Measurements from ENCODE around the gene TMEM40. TPM values are rescaled to one million over a fixed set of nuclear protein-coding genes. Genes with fewer than 3 reads are reported as not detected.

Gene TMEM40
- polyA plus RNA-seq, 1 of the 3 experiments (the other 2 are of a cell fraction): 0.05 TPM

DNA sequence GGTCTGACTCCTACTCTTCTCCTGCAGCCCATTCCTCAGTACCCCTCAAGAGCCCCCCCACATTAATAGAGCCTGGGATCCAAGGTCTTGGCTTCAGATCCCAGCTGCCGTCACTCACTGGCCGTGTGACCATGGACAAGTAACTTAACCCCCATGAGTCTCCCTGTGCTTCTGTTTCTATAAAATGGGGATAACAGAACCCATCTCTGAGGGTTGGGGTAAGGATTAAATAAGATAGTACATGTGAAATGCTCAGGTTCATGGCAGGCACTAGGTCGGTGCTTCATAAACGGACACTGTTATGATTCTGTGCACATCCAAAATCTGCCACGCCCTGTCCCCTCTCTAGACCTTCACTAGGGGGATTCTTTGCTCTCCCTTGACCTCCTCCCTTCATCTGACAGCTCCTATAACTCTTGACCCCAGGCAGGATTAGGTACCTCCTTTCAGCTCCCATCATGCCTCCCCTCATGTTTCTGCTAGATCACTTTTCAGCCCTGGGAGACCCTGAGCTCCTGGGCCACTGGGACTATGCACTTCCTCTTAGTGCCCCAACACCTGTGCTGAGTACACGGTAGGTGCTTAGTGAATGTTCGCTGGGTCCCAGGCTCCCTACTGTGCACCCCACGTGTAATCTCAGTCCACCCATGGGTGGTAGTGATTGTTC is 39.0 kb upstream of the TMEM40 start:
- Histone ChIP-seq H3K9ac (no peak overlapping the region), H3K4me2 (no peak overlapping the region), H3K9me2 (no peaks in the 10 kb centered on the region), H3K36me3 (replicated peaks in 1 of 2; ENCODE audit: control insufficient read depth in 1 of 2, insufficient read depth in 2 of 2, low read length in 1 of 2) (no peaks in the 10 kb centered on the region), H3K9me3 (no peaks in the 10 kb centered on the region), H3K79me2 (ENCODE audit: insufficient read depth) (no peaks in the 10 kb centered on the region), H2AFZ (ENCODE audit: low read depth) (no peak overlapping the region), H3K4me1 (ENCODE audit: control insufficient read depth in 1 of 2, insufficient read depth in 2 of 2, low read depth in 1 of 2, low read length in 1 of 2) (peaks cover 0 to 5% of the 10 kb centered on the region in 2 experiments; a peak in 2 of 4 replicates), H3K27me3 (ENCODE audit: insufficient read depth) (no peaks in the 10 kb centered on the region), H4K20me1 (ENCODE audit: insufficient read depth) (no peaks in the 10 kb centered on the region), H3K27ac (ENCODE audit: low read depth in 2 of 2, low read length in 1 of 2) (no peak overlapping the region), H3F3A (replicated peaks; ENCODE audit: insufficient read depth) (peaks cover 3% of the 10 kb centered on the region), H3K4me3 (ENCODE audit: low read depth in 2 of 2, low read length in 1 of 2) (no peak overlapping the region)
- ChIA-PET POLR2A (interaction anchor here (1.0 kb wide), 1 partner anchor 12 kb away, joined by 3 read pairs; no protein-coding TSS in a partner anchor), CTCF (interaction anchor here (0.6 to 2.2 kb wide), 6 partner anchors 12 to 295 kb away, joined by 3 to 11 read pairs (median 4); no protein-coding TSS in a partner anchor)
- TF ChIP-seq JUND (IDR thresholded peaks at IDR 0.05) (no peak), MEF2A (IDR thresholded peaks at IDR 0.05; ENCODE audit: borderline replicate concordance, low read depth) (no peak), EP300 (IDR thresholded peaks at IDR 0.05; ENCODE audit: borderline replicate concordance in 1 of 2, low read depth in 1 of 2, low read length in 1 of 2) (no peak), TCF12 (IDR thresholded peaks at IDR 0.05) (no peak), RCOR1 (IDR thresholded peaks at IDR 0.05; ENCODE audit: low read length) (no peak), GABPA (IDR thresholded peaks at IDR 0.05; ENCODE audit: low read depth) (no peak)
- TF ChIP-seq, protein P1, sequence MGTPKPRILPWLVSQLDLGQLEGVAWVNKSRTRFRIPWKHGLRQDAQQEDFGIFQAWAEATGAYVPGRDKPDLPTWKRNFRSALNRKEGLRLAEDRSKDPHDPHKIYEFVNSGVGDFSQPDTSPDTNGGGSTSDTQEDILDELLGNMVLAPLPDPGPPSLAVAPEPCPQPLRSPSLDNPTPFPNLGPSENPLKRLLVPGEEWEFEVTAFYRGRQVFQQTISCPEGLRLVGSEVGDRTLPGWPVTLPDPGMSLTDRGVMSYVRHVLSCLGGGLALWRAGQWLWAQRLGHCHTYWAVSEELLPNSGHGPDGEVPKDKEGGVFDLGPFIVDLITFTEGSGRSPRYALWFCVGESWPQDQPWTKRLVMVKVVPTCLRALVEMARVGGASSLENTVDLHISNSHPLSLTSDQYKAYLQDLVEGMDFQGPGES (IDR thresholded peaks at IDR 0.05; ENCODE audit: low read depth, low read length): no peak
- TF ChIP-seq, protein P2, sequence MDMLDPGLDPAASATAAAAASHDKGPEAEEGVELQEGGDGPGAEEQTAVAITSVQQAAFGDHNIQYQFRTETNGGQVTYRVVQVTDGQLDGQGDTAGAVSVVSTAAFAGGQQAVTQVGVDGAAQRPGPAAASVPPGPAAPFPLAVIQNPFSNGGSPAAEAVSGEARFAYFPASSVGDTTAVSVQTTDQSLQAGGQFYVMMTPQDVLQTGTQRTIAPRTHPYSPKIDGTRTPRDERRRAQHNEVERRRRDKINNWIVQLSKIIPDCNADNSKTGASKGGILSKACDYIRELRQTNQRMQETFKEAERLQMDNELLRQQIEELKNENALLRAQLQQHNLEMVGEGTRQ (IDR thresholded peaks at IDR 0.05; ENCODE audit: borderline replicate concordance, low read depth, low read length): no peak
- TF ChIP-seq, protein P3, sequence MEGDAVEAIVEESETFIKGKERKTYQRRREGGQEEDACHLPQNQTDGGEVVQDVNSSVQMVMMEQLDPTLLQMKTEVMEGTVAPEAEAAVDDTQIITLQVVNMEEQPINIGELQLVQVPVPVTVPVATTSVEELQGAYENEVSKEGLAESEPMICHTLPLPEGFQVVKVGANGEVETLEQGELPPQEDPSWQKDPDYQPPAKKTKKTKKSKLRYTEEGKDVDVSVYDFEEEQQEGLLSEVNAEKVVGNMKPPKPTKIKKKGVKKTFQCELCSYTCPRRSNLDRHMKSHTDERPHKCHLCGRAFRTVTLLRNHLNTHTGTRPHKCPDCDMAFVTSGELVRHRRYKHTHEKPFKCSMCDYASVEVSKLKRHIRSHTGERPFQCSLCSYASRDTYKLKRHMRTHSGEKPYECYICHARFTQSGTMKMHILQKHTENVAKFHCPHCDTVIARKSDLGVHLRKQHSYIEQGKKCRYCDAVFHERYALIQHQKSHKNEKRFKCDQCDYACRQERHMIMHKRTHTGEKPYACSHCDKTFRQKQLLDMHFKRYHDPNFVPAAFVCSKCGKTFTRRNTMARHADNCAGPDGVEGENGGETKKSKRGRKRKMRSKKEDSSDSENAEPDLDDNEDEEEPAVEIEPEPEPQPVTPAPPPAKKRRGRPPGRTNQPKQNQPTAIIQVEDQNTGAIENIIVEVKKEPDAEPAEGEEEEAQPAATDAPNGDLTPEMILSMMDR (IDR thresholded peaks at IDR 0.05): no peak
- TF ChIP-seq, protein P4, sequence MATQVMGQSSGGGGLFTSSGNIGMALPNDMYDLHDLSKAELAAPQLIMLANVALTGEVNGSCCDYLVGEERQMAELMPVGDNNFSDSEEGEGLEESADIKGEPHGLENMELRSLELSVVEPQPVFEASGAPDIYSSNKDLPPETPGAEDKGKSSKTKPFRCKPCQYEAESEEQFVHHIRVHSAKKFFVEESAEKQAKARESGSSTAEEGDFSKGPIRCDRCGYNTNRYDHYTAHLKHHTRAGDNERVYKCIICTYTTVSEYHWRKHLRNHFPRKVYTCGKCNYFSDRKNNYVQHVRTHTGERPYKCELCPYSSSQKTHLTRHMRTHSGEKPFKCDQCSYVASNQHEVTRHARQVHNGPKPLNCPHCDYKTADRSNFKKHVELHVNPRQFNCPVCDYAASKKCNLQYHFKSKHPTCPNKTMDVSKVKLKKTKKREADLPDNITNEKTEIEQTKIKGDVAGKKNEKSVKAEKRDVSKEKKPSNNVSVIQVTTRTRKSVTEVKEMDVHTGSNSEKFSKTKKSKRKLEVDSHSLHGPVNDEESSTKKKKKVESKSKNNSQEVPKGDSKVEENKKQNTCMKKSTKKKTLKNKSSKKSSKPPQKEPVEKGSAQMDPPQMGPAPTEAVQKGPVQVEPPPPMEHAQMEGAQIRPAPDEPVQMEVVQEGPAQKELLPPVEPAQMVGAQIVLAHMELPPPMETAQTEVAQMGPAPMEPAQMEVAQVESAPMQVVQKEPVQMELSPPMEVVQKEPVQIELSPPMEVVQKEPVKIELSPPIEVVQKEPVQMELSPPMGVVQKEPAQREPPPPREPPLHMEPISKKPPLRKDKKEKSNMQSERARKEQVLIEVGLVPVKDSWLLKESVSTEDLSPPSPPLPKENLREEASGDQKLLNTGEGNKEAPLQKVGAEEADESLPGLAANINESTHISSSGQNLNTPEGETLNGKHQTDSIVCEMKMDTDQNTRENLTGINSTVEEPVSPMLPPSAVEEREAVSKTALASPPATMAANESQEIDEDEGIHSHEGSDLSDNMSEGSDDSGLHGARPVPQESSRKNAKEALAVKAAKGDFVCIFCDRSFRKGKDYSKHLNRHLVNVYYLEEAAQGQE (IDR thresholded peaks at IDR 0.05; ENCODE audit: low read depth, low read length): no peak
- TF ChIP-seq, protein P5, sequence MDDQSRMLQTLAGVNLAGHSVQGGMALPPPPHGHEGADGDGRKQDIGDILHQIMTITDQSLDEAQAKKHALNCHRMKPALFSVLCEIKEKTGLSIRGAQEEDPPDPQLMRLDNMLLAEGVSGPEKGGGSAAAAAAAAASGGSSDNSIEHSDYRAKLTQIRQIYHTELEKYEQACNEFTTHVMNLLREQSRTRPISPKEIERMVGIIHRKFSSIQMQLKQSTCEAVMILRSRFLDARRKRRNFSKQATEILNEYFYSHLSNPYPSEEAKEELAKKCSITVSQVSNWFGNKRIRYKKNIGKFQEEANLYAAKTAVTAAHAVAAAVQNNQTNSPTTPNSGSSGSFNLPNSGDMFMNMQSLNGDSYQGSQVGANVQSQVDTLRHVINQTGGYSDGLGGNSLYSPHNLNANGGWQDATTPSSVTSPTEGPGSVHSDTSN (IDR thresholded peaks at IDR 0.05): no peak
- TF ChIP-seq, protein P6, sequence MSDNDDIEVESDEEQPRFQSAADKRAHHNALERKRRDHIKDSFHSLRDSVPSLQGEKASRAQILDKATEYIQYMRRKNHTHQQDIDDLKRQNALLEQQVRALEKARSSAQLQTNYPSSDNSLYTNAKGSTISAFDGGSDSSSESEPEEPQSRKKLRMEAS (IDR thresholded peaks at IDR 0.05; ENCODE audit: low read depth): no peak
- no peak for DNase-seq
- 80% methylated on average over 7 of the region's 8 CpGs for WGBS (ENCODE audit: low lambda C conversion rate)

Measured in SK-N-SH (cell line).